ENCODE results near the gene GPANK1.

DNA sequence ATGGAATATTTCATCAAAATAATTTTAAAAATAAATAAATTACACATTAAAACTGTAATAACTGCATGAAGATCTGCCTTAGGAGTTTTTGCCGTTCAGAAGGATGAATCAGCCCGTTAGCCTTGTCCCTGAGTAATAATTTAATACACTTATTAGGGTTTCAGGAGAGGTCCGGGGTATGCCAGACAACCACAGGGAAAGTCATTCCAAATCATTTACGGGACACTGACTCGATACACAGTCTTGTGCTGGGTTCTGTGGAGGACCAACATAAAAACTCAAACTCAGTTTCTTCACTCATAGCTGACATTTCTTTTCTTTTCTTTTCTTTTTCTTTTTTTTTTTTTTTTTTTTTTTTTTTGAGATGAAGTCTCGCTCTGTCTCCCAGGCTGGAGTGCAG lies 41.1 kb upstream of the GPANK1 start:
- TF ChIP-seq POLR2AphosphoS5 (IDR thresholded peaks at IDR 0.05; ENCODE audit: low read depth, low read length) (no peak), POLR2A (IDR thresholded peaks at IDR 0.05; ENCODE audit: low read depth, low read length) (no peak), SPI1 (IDR thresholded peaks at IDR 0.05; ENCODE audit: low read depth, low read length) (no peak), TAF1 (IDR thresholded peaks at IDR 0.05; ENCODE audit: low read depth, low read length) (no peak), PAX5 (IDR thresholded peaks at IDR 0.05; ENCODE audit: insufficient read depth, low read length, severe bottlenecking) (no peak), POU2F2 (IDR thresholded peaks at IDR 0.05; ENCODE audit: low read depth, low read length) (no peak)
